Germinal center (tissue), 1 donor: ENCODE data around the gene IGSF9.

ENCODE experiments used
- DNase-seq: peaks from one replicate; pipeline ENCODE4 v3.0.0; 2012; ENCODE audit warnings: mixed read lengths, low spot score

The IGSF9 gene

DNA sequence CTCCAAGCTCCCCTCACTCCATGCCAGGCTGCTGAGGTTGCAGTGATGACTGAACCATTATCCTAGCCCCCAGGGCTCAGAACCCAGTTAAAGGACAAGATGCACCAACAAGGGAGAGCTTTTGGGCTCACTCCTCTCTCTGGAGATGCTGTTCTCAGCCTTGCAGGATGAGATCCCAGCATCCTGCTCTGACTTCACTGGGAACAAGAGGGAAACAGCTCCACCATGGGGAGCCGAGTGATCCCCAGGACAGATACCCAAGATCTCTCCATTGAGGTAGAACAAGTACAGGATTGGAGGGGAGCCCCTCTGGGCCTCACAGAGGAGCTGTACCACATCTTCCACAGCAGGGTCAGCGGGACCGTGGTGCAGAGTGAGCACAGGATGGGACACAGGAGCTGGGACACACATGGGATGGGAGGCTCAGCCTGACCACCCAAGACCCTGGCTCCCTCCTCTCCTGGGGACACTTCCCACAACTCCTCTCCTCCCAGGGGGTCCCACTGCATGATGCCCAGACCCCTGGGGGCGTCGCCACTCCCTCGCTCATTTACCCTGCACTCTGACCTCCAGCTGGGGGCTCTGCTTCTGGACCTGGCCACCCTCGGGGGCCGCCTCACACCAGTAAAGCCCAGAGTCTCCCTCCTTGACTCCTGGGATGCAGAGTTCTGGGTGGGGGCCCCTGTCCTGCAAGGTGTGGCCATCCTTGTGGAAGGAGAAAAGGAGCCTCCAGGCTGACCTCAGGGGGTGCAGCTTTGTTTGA lies 27.2 kb upstream of the IGSF9 start:
- no peak for DNase-seq

DNA sequence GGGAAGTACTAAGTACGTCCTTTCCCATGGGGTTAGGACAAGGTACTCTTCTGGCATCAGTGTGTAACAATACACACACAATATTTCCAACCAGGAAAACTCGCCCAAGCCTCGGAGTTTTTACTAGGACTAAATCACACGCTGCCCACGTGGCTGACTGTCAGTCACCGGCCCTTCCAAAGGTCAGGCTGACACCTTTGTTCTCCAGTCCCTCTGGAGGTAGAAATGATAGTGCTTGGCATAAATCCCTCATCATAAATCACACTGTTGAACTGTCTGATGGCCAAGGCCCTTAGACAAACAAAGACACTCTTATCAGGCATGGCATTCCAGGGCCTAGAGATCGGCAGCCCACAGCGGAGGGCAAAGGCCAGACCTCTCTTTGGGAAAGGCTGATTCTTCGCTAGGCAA lies 25.5 kb upstream of the IGSF9 start:
- no peak for DNase-seq

DNA sequence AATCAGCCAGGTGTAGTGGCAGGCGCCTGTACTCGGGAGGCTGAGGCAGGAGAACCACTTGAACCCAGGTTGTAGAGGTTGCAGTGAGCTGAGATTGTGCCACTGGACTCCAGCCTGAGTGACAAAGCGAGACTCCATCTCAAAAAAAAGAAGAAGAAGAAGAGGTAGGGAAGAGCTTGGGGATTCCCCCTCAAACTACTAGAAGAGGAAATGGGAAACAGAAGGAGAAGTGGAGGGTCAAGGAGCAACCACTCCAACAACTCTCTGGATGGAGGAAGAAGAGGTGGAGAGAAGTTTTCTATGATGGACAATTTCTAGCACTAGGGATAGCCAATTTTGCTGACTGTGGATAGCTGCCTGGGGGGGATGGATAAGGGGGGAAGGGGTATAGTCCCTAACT lies 23.5 kb upstream of the IGSF9 start:
- DNase-seq: no peak

DNA sequence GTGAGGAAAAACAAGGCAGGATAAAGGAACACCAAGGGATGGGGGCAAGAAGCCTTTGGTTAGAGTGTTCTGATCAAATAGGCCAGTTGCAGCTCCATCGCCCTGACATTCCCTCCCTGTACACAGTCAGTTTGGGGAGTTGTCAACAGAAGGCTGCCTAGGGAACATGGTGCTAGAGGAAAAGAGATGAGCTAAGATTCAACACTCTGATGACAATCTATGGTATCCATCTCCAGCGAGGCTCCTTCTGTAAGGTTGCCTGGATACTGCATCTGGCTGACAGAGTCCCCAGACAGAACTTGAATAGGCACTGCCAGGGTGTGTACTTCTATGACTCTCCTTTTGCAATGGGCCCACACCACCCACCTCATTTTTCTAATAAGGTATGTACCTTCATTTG lies 19.9 kb upstream of the IGSF9 start:
- no peak for DNase-seq

DNA sequence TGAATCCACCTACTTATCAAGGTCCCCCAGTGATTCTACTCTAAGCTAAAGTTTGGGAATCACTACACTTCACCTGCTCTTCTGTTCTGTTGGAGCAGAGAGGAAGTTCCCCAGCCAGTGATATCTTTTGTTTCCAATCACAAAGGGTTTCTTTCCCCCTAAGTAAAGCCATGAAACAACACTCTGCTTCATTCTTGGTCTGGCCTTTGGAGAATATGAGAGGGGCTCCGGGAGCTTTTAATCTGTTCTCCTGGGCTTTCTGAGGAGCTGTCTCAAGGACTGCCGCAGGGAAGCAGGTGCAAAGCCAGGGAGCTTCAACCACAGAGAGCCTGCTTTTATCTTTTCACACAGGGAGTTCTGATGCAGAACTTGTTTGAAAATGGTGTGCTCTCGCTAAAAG lies 18.7 kb upstream of the IGSF9 start:
- no peak for DNase-seq

DNA sequence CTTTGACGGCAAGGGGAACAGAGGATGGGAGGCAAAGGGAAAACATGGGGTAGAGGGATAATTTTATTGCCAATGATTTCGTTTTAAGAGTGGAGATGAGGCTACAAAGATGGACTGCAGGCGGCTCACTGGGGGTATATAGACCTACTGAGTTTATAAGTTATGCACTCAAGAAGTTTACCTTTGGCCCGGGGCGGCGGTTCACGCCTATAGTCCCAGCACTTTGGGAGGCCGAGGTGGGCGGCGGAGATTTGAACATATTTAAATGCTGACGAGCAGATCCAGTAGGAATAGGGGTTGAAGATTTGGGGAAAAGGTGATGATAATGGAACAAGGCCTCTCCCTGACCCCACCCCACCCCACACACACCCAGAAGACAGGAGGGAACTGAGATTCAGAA lies 16.8 kb upstream of the IGSF9 start:
- no peak for DNase-seq

DNA sequence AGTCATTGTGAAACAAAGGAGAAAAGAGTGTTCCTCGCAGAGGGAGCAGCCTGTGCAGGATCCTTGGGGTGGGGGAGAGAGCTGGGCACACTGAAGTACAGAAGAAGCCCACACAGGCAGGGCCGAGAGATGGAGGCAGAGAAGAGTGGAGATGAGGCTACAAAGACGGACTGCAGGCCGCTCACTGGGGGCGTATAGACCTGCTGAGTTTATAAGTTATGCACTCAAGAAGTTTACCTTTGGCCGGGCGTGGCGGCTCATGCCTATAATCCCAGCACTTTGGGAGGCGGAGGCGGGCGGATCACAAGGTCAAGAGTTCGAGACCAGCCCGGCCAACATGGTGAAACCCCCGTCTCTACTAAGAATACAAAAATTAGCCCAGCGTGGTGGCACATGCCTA lies 16.2 kb upstream of the IGSF9 start:
- DNase-seq: no peak

DNA sequence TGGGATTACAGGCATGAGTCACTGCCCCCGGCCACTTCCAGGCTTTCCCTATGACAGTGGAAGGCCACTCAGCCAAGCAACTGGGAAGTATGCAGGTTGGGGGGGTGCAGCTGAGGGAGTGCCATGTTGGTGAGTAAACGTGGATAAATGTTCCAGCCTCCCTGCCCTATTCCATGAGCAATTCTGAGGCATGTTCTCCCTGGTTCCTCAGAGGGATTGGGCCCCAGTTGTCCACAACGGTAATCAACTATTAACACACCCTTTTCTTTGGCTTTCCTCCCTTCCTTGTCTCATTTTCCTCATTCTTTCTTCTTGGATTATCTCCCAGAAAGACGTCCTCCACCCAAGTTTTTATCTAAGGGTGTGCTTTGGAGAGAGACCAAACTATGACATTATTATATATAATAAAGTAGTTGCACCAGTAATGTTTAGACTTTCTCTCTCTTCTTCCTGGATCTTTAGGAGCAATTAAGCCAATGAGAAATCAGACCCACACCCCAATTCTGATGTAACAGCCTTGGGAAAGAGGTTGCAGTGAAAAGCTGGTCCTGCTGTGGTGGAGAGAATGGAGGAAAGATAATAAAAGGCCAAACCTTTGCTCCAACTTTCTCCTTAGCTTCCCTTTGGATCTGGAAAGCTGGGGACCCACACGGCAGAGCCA lies 15.4 kb upstream of the IGSF9 start:
- no peak for DNase-seq

DNA sequence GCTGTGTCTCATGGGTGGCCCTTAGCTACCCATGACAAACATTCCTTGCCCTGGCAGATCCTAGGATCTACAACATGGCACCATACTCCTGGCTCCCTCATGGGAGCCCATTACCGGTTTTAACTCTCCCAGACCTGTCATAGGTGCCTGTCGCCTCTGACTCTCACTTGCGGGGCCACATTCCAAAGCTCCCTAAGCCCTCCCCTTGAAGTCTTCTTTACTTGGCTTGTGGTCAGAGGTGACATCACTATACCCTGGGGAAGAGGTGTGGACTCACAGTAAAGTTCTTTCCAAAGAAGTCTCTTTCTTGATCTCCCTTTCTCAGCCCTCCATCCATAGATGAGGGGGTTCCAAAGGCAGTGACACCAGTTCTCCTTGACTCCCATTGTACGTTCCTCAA lies 14.0 kb upstream of the IGSF9 start:
- no peak for DNase-seq

DNA sequence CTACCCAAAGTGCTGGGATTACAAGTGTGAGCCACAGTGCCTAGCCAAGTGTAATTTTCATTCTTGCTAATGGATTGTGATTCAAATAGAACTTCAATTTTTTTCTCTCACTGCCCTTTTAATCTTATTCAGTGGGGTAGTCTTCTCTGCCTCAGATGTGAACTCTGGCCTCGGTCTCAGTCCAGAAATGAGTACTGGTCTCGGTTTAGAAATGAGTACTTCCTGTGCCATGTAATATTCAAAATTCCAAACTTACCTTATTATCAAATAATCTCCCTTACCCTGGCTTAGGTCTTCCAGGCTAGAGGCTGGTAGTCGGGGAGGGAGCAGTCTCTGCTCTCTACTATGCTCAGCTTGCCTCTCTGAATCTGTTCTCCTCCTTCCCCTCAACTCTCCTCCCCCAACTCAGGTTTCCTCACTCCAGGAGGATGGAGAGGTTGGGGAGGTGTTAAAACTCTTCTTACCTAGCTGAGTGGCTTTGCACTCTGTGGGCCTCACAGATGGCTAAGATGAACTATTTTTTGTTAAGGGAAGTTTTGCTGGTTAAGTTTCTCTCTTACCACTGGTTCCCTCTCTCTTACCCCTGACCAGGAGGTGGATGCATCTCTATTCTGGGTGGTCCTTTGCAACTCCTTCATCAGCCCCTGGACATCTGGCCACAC lies 13.4 kb upstream of the IGSF9 start:
- DNase-seq: no peak

DNA sequence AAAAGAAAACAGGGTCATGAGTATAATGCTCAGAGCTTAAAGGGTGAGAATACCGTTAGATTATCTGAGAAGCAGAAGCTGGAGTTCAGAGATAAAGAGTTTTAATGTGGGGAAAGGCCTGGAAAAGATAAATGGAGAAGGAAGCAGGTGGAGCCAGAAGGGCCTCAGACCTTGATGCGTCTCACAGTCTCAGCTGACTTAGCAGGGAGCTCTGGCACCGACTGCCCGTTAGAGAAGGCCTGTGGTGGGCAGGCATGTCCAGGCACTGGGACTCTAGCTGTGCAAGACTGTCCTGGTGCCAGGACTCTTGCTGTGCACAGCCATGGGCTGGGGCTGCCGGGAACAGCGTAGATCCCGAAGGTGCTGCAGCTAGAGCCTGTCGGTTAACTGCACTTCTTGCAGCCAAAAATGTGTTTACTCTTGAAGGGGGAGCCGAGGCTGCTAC lies 12.4 kb upstream of the IGSF9 start:
- DNase-seq: no peak

DNA sequence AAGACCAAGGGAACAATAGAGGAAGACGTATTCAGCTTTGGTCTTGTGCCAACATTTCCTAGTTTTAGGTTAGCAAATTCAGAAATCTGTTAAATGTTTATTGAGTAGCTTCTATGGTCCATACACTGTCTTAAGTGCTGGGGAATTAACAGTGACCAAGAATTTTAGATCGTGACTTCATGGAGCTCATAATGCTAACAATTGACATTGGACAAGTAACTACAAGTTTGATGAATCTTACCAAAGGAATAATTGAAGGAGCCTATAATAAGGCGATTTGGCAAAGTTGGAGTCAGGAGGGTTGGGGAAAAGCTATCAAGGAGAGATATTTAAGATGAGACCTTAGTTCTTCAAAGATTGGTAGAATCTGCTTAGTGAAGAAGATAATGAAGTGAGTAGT lies 10.0 kb upstream of the IGSF9 start:
- no peak for DNase-seq

DNA sequence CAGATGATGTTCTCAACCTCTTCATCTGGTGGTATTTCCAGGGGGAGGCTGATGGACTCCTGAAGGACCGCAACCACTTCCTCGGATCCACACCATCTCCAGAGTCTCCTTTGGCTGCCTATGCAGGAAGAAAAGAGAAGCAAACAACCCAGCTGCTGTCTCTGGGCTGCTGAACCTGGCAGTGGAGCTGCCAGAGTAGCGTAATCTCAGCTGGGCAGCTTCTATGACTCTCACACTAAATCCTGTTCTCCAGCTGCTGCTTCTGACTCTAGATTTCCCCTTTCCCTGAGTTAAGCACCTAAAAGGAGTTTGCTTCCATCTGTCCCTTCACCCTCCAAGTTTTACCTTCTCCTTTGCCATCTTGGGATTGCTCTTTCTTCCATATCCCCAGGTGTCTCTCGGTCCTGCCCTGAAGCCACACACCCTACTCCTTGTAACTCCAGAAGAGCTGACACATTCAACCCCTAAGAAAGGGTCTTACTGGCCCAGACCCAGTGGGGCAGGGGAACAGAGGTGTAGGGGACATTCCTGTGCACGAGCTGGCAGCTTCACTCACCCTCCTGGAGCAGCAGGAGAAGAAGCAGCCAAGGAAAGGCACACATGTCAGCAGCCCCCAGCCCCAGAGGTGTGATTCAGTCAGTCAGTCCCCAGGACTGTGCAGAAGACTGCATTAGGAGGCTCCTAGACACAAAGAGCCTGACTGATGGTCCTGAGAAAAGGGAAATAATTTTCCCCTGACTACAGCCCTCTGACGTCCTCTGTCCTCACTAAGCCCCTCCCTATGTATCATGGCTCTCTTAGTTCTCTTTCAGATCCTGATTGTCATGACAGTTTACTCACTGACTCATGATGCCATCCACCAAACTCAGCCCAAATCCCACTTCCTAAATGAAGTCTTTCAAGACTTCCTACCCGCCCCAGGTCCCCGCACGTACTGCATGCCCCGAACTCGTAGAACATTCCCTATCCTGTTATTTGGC lies 8.4 kb upstream of the IGSF9 start, which contains the start of gene SLAMF9:
Gene SLAMF9 (minus strand): TSS at position 702 of the 980 bp plus-strand sequence. CDS start 100 bp downstream, at position 602.
- DNase-seq: no peak

DNA sequence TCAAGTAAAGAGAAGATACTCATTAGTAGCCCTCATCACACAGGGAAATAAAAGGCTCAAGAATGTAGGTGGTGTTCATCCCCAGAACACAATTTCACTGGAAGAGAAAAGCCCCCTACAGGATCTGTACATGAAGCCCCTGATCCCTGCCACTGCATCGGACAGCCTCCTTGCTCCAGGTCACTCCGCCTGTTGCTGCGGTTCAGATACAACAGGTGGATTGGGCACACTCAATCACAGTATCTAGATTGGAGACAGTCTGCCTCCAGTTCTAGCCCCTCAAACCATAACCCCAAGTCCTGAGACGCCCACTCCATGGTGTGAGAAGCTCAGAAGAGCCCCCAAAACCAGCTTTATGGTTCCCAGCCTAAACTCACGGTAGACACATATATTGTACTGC lies 7.5 kb upstream of the IGSF9 start:
- DNase-seq: no peak

DNA sequence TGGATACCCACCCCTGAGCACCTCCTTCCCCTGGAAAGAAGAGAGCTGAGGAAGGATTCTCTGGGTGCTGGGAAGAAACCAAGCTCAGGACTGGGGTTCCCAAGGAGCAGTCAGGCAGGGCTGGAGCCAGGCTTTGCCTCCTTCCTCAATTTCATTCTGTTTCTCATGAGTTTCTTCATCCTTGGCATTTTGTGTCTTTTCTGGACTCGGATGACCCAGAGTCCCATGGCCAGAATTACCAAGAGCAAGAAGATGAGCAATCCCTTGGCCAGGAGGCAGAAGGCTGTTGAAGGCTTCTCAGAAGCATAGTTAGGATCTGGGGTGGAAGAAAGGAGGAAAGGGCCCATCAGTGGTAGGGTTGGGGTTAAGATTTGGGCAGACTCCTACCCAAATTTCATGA lies 6.1 kb upstream of the IGSF9 start:
- DNase-seq: no peak

DNA sequence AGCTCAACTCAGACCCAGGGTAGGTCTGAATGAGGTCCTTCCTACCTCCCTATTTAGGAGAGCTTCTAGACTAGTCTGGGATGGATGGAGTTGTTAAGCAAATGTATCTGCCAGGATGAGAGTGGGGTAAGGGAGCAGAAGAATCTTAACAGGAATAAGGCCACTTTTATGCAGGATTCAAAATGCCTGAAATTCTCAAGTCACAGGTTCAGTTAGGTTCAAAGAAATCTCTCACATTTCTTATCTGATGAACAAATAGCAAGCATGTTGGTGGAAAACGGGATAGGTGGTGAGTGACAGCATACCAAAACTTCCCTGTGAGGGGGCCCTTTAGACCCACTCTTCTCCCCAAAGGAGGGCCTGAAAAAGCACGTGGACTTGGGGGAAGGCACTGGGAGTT lies 5.6 kb upstream of the IGSF9 start:
- DNase-seq: no peak

DNA sequence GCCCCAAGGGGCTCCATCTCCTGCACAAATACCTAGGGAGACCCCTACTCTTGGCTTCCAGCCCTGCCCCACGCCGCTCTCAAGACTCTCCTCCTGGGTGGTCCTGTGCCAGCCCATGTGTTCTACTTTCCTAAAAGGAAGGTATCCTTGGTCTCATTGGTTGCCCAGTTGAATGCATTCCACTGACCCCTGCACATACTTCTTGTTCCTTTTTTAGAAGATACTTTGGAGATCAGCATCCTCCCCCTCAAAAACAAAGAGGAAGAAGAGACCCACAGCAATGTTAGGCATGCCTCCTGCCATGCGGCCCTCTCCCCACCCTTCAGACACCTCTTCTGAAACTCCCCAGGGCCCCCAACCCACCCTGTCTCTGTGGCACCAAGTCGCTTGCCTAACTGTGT lies 4.6 kb upstream of the IGSF9 start:
- DNase-seq: no peak

DNA sequence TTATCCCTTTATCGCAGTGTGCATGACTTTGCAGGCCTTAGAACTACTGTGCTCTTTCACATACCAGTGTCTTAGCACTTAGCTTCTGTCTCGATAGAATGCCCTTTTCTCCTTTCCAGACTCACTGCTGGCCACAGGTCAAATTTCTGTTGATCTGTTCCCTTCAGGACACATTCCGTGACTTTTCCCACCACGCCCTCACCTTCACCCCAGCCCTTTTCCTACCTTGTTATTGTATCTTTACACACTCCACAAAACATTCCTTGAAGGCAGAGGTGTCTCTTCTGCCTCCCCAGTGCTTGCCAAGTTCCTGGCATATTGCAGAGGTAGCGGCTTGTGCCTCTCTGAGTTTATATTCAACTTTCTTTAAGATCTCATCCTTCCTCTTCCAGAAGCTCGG lies 3.7 kb upstream of the IGSF9 start:
- DNase-seq: no peak

DNA sequence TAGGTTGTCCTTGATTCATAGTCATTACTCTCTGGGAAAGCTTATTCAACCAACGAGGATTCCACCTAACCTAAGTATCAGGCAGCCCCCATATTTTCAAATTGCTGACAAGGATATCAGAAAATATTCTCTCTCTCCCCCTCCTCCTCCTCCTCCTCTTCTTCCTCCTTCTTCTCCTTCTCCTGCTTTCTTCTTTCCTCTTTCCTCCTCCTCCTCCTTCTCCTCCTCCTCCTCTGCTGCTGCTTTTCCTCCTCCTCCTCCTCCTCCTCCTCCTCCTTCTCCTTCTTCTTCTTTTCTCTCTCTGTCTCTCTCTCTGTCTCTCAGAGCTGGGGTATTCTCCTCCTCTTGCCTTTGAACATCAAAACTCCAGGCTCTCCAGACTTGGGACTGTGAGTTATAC lies 2.5 kb upstream of the IGSF9 start:
- DNase-seq: no peak

DNA sequence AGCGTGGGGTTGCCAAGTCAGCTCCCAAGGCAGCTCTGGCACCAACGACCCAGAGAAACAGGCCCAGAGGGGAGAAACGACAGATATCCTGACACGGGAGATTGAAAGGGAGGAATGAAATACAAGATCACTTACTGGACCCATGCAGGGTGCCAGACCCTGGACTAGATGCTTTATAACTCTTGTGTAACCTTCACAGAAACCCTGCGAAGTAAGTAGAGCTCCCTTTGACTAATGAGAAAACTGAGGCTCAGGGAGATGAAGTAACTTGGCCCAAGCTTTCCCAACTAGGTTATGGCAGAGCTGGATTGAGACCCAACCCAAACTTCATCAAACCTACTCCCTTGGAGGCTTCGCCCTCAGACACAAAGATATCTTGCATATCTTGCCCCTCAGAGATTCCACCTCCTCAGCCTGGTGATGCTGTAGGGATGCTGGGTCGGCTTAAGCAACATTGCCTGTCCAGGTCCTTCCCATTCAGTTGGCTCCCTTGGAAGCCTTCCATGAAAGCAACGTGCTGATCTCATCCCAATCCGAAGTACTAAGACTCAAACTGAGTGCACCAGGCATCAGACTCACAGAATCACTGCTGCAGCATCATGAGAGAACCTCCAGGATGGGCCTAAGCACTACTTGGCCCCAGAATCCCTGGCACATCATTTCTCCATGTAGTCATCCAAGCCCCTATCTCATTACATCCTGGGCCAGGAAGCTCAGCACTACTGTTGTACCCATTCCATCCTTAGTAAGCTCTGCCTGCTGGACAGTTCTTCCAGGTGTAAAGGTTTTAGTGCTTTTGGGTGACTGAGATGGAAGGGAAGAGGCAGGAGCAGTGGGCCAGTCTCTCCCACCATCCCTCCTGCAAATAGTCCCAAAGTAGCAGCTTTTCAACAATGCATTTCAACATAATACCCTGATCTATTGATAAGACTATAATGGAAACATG lies 1.1 kb upstream of the IGSF9 start:
- no peak for DNase-seq
